GM19351 (cell line): Measurements from ENCODE around the gene STAC2.
"Not testable (repeated sequence)": the region's sequence is repeated elsewhere in the genome, so short reads cannot be mapped to it uniquely, and the experiment has no call there.

ENCODE experiments used
- ATAC-seq: cut with Tn5 transposase; IDR thresholded peaks from one replicate; pipeline ENCODE4 v1.9.1; 2021; ENCODE audit warnings: mild to moderate bottlenecking, moderate library complexity; ENCODE audit not compliant: unreplicated experiment

Gene STAC2

GRCh38 chr17:39191750-39192510, 33.8 kb downstream of the STAC2 start:
- no peak for ATAC-seq

- ATAC-seq: no peak
Measured at GRCh38 chr17:39187152-39187830, 38.5 kb downstream of the STAC2 start.

- no peak for ATAC-seq
Measured at GRCh38 chr17:39186481-39187002, 39.2 kb downstream of the STAC2 start.

GRCh38 chr17:39183720-39184119, 42.0 kb downstream of the STAC2 start:
- no peak for ATAC-seq

DNA sequence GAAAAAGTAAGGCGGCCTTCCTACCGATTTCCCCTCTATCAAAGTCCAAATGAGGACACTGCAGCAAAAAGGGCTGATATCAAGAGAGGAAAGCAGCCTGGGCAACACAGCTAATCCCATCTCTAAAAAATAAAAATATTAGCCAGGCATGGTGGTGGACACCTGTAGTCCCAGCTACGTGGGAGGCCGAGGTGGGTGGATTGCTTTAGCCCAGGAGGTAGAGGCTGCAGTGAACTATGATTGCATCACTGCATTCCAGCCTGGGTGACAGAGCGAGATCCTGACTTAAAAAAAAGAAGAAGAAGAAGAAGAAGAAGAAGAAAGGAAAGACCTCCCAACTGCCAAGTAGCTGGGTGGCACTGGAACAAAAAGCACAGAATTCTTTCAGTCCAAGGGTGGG, 42.7 kb downstream of the STAC2 start:
- ATAC-seq: no peak

DNA sequence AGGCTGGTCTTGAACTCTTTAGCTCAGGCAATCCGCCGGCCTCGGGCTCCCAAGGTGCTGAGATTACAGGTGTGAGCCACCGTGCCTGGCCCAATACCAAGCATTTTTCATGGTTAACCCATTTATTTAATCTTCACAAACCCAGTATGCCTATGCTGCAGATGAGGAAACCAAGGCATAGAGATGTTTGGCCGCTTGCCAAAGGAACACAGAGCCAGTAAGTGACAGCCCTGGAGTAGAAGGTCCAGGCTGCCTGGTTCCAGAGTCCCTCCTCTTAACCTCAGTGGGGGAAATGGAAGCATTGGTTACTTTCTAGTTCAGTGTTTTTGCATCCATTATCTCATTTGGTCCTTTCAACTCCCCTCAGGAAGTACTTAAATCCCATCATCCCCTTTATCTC, 44.4 kb downstream of the STAC2 start:
- no peak for ATAC-seq

GRCh38 chr17:39178536-39178935, 47.2 kb downstream of the STAC2 start:
- ATAC-seq: no peak

DNA sequence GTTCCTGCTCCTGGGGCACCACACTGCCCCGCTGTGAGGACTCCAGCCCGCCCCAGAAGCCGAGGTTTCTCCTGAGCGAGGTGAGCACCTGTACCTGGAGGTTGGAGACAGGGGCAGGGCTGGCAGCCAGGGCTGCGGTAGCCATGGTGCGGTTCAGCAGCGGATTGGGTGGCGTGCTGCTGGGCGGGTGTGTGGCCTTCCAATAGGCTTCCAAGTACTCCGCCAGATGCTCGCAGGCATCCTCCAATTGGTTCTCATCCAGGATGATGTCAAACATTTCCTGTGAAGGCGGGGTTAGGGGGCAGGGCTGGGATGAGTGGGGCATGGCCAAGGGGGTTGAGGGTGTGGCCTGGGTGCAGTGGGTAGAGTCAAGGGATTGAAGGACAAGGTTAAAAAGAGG, 48.5 kb downstream of the STAC2 start:
- no peak for ATAC-seq

GRCh38 chr17:39175695-39176093, 50.1 kb downstream of the STAC2 start:
- ATAC-seq: no peak

- no peak for ATAC-seq
Measured at GRCh38 chr17:39174920-39175694, 50.6 kb downstream of the STAC2 start.

- ATAC-seq: no peak
Measured at GRCh38 chr17:39173526-39174274, 52.0 kb downstream of the STAC2 start.

- no peak for ATAC-seq
Measured at GRCh38 chr17:39173080-39173479, 52.7 kb downstream of the STAC2 start.

DNA sequence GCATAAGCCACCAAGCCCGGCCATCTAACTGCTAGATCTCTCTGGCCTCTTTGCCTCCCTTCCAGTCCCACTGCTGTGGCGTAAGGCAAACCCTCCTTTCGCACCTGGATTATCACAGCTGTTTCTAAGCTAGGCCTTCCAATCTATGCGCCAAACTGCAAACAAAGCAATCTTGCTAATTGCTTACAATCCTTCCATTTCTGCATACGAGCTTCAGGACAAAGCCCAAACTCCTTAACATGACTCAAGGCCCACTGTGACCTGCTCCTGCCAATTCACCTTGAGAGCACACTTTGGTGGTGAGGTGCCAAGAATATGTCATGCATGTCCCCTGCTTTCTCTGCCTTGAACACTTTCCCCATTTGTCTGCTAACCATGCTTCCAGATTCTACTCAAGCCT, 53.8 kb downstream of the STAC2 start:
- no peak for ATAC-seq

DNA sequence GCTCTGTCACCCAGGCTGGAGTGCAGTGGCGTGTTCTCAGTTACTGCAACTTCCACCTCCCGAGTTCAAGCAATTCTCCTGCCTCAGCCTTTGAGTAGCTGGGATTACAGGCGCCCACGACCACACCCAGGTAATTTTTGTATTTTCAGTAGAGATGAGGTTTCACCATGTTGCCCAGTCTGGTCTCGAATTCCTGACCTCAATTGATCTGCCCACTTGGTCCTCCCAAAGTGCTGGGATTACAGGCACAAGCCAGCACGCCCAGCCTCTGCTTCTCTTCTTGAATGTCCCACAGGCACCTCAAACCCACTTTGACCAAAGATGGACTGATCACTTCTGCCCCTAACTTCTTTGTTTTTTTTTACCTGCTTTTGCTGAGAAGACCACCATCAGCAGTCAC, 55.2 kb downstream of the STAC2 start:
- ATAC-seq: no peak

- no peak for ATAC-seq
Measured at GRCh38 chr17:39170109-39170508, 55.6 kb downstream of the STAC2 start.

GRCh38 chr17:39169518-39169917, 56.2 kb downstream of the STAC2 start:
- ATAC-seq: no peak

DNA sequence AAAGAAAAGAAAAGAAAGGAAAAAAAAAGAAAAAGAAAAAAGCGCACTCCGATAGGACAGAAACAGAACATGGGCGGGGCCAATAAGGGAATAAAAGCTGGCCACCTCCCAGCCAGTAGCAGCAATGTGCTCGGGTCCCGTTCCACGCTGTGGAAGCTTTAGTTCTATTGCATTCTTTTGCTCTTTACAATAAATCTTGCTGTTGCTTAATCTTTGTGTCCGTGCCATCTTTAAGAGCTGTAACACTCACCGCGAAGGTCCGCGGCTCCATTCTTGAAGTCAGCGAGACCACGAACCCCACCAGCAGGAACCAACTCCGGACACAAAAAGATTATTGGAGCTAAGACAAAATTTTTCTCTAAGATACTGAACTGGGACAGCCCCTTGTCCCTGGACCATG, 56.6 kb downstream of the STAC2 start:
- no peak for ATAC-seq

DNA sequence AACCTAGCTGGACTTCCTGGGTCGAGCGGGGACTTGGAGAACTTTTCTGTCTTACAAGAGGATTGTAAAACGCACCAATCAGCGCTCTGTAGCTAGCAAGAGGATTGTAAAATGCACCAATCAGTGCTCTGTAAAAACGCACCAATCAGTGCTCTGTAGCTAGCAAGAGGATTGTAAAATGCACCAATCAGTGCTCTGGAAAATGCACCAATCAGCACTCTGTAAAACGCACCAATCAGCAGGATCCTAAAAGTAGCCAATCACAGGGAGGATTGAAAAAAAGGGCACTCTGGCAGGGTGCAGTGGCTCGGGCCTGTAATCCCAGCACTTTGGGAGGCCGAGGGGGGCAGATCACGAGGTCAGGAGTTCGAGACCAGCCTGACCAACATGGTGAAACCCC, 57.2 kb downstream of the STAC2 start:
- not testable (repeated sequence) for ATAC-seq

GRCh38 chr17:39167476-39167875, 58.3 kb downstream of the STAC2 start:
- ATAC-seq: no peak

DNA sequence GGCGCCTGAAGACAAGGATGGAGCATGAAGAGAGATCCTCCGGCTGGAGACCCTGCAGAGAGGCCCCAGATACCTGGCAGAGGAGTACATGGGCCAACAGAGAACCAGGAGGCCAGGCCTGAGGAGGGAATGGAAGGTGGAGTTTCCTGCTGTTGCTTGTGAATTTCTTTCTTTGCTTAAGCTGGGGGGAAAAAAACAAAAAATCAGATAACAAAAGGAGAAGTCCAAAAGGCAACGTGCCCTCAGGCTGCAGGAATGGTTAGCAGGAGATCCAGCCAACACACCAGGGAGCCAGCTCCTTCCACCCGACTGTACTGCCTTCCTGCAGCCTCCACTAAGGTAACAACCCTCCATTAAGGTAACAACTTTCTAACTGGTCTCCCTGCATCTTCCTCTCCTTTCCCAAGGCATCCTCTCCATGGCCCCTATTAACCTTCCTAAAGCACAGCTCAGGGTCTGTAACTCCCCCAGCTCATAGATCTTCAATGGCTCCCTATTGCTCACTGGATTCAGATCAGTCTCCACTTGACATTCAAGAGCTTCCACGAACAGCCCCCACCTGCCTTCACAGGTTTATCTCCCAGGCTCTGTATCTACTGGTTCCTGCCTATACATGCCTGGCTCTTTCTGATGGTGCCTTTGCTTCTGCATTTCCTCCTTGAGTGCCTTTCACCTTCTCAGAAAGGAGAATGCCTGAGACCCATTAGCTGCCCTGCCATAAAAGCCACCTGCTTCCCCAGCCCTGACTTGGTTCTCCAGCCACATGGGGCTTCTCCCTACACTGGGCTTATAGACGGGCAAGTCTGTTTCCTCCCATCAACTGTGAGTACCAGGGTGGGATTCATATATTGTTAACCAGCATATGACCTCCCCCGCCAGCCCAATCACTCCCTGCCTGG, 59.1 kb downstream of the STAC2 start:
- ATAC-seq: no peak
